Measurements from ENCODE around the gene PDE3A.
"Not testable (repeated sequence)": the region's sequence is repeated elsewhere in the genome, so short reads cannot be mapped to it uniquely, and the experiment has no call there.

The PDE3A gene

GRCh38 chr12:20368114-20368650 is at the start of gene PDE3A:
PDE3A (plus strand) TSS chr12:20368537; CDS start chr12:20369285, 748 bp downstream.
- peak; percentile 52 for DNase-seq

GRCh38 chr12:20319366-20319765 is 49.0 kb upstream of the PDE3A start:
- no peak for DNase-seq

GRCh38 chr12:20320552-20320951 is 47.8 kb upstream of the PDE3A start:
- no peak for DNase-seq

GRCh38 chr12:20330826-20331505 is 37.4 kb upstream of the PDE3A start:
- not testable (repeated sequence) for DNase-seq

- no peak for DNase-seq
Observed at GRCh38 chr12:20339060-20339459, 29.3 kb upstream of the PDE3A start.

GRCh38 chr12:20342111-20342510 is 26.2 kb upstream of the PDE3A start:
- DNase-seq = no peak

- DNase-seq = no peak
Observed at GRCh38 chr12:20345866-20346265, 22.5 kb upstream of the PDE3A start.

GRCh38 chr12:20350026-20350425 is 18.3 kb upstream of the PDE3A start:
- DNase-seq = no peak

GRCh38 chr12:20350495-20350894 is 17.8 kb upstream of the PDE3A start:
- no peak for DNase-seq

- no peak for DNase-seq
Observed at GRCh38 chr12:20351406-20351805, 16.9 kb upstream of the PDE3A start.

GRCh38 chr12:20356048-20356447 is 12.3 kb upstream of the PDE3A start:
- no peak for DNase-seq

GRCh38 chr12:20360407-20360806 is 7.9 kb upstream of the PDE3A start:
- no peak for DNase-seq

GRCh38 chr12:20361416-20361815 is 6.9 kb upstream of the PDE3A start:
- DNase-seq = no peak

GRCh38 chr12:20364501-20364900 is 3.8 kb upstream of the PDE3A start:
- peak; percentile 73 for DNase-seq

GRCh38 chr12:20366776-20367409 is 1.4 kb upstream of the PDE3A start:
- no peak for DNase-seq

- DNase-seq = no peak
Observed at GRCh38 chr12:20367583-20368113, 689 bp upstream of the PDE3A start.

GRCh38 chr12:20368651-20369304 is 441 bp downstream of the PDE3A start:
- DNase-seq = peak; percentile 48

GRCh38 chr12:20369305-20370013 is 1.1 kb downstream of the PDE3A start:
- peak; percentile 65 for DNase-seq

- peak; percentile 41 for DNase-seq
Observed at GRCh38 chr12:20370014-20370386, 1.7 kb downstream of the PDE3A start.

- DNase-seq = no peak
Observed at GRCh38 chr12:20370866-20371519, 2.7 kb downstream of the PDE3A start.

GRCh38 chr12:20372326-20373096 is 4.2 kb downstream of the PDE3A start:
- DNase-seq = no peak

GRCh38 chr12:20374795-20375194 is 6.5 kb downstream of the PDE3A start:
- no peak for DNase-seq
